GM21360 (cell line): Measurements from ENCODE around the gene ARID1A.
"Not testable (repeated sequence)": the region's sequence is repeated elsewhere in the genome, so short reads cannot be mapped to it uniquely, and the experiment has no call there.

Experiments used
- ATAC-seq: cut with Tn5 transposase; IDR thresholded peaks from one replicate; pipeline ENCODE4 v1.9.1; 2021; ENCODE audit warnings: mild to moderate bottlenecking, moderate library complexity; ENCODE audit not compliant: unreplicated experiment

ARID1A gene

GRCh38 chr1:26697978-26698849, 2.4 kb downstream of the ARID1A start:
- ATAC-seq, result no peak

- no peak for ATAC-seq
Measured at GRCh38 chr1:26700711-26701110, 4.9 kb downstream of the ARID1A start.

DNA sequence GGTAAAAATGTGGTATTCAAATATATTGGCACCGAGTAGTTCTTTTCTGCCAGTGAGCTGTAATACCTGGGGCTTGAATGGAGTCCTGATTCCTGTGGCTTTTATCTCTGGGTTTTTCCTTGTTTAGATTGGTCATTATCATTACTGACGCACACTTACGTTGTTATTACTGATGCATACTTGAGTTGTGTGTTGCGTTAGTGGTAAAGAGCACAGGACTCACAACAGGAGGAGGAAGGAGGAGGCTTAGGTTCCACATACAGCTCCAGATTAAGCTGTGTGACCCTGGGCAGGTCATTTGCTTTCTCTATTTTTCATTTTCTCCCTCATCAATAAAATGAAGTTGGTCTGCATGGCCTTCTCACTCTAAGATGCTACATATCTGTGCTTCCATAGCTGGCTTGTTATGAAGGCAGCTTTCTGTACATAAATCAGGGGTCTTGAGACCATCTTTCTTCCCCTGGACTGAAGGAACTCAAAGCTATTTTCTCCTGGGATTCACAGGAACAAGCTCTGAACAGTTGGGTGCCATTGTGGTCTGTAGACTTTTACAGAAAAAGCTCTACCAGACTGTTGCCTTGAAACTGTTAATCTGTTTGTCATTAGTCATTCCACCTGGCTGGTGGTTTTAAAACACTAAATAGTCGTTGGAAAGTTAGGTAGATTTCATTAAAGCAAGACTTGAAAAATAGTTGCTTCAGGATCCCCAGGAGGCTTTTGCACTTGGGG, 5.6 kb downstream of the ARID1A start:
- no peak for ATAC-seq

- no peak for ATAC-seq
Measured at GRCh38 chr1:26701995-26702679, 6.3 kb downstream of the ARID1A start.

GRCh38 chr1:26702680-26703038, 6.8 kb downstream of the ARID1A start:
- ATAC-seq, result no peak

GRCh38 chr1:26703478-26703877, 7.7 kb downstream of the ARID1A start:
- ATAC-seq, result no peak

GRCh38 chr1:26704629-26705028, 8.8 kb downstream of the ARID1A start:
- no peak for ATAC-seq

GRCh38 chr1:26705227-26705626, 9.4 kb downstream of the ARID1A start:
- not testable (repeated sequence) for ATAC-seq

DNA sequence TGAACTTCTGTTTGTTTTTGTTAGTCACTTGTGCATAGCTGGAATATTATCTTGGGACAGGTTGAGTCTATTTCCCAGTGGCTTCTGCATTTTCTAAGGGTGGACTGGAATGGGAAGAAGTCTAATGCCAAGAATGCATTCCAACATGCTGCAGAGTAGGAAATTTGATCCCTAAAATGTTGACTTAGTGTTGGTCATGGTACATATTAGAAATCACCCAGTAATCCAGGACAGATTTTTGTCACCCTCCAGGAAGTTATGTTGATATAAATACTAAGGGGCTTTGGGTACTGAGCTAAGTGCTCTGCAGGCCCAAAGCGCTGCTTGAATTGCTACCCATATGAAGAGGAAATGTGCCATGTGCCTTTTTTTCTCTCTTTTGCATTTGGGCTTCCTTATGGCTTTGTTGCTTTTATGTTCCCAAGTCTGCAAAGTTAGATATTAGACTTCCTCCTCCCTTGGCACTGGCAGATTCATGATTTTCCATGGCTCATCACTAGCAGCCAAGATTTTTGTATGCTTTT, 10.0 kb downstream of the ARID1A start:
- ATAC-seq, result no peak

- ATAC-seq, result no peak
Measured at GRCh38 chr1:26706315-26706714, 10.5 kb downstream of the ARID1A start.

GRCh38 chr1:26710811-26711210, 15.0 kb downstream of the ARID1A start:
- ATAC-seq, result no peak

DNA sequence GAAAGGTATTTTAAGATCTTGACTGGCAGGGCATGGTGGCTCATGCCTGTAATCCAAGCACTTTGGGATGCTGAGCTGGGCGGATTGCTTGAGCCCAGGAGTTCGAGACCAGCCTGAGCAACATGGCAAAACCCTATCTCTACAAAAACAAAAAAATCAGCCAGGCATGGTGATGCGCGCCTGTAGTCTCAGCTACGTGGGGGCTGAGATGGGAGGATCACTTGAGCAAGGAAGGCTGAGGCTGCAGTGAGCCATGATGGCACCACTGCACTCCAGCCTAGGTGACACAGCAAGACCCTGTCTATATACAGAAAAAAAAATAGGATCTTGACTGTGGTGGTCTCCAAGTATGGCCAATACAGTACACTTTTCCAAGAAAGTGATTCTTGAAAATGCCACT, 16.0 kb downstream of the ARID1A start:
- no peak for ATAC-seq

DNA sequence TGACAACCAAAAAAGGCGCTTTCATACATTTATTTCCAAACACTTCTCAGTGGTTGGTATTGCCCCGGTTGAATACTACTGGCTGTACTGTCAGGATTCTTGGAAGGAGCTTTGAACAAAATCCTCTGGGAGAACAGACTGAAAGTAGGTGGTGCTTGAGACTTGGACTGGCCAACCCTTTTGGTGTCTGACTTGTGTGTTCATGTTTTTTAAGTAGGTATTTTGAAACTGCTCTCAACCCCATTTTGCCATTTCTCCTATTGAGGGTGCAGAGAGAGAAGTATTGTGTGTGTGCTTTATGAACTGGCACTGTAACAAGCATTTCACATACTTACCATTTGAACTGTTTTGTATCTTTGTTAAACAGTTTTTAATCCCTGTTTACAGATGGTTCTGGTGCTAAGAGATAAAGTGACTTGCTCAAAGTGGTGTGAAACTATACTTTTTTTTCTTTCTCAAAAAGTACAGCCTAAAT, 21.2 kb downstream of the ARID1A start:
- ATAC-seq, result no peak

DNA sequence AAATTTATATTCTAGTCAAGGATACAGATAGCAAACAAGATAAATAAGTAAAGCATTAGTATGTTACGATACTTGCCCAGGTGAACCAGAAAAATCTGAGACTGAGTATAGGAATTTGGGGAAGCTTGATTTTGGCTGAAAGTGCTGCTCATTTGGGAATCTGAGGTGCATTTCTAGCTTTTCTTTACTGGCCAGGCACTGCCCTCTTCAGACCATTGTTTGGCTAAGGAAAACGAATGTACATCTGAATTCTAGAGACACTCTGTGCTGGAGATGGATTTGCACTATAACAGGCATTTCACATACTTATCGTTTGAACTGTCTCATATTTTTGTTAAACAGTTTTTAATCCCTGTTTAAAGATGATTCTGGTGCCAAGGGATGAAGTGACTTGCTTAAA, 23.4 kb downstream of the ARID1A start:
- no peak for ATAC-seq

GRCh38 chr1:26721669-26722355, 26.0 kb downstream of the ARID1A start:
- no peak for ATAC-seq

DNA sequence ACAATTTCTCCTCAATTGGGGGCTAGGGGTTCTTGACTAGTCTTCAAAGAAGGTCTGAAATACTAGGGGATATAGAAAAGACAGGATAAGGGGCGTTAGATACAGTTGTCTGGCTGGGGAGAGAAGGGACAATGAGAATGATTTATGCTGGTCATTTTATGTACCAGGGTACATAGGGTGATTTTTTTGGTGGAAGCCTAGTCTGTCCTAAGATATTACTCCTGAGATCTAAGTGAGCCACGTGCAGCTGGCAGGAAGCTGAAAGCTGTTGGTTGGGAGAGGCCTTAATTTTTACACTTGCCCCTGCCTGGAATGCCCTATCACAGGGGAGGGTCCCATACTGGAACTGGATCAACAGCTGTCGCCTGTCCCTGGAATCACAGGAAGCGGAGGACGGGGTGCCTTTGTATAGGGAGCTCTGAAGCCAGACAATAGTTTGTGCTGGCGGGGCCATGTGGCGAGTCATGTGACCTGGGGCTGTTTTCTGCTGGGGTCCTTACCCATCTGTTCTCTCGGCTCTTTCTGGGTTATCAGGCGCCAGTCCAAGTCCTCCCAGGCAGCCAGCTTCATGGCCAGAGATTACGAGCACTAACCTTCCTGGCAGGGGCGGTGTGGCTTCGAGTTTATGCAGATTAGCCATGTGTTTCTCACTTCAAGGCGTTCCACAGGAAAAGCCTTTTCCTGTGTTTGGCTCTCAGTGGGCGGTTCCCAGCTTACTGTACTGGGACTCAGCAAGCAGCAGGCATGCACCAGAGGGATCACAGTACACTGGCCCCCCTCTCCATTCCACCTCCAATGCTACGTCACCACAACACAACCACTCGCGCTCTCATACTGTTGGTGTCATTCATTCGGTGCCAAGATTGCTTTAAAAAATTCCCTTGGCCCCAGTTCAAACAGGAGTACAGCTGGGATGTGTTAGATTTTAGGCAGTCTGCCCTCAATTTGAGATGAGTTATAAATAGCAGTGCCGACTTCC, 27.5 kb downstream of the ARID1A start:
- no peak for ATAC-seq

DNA sequence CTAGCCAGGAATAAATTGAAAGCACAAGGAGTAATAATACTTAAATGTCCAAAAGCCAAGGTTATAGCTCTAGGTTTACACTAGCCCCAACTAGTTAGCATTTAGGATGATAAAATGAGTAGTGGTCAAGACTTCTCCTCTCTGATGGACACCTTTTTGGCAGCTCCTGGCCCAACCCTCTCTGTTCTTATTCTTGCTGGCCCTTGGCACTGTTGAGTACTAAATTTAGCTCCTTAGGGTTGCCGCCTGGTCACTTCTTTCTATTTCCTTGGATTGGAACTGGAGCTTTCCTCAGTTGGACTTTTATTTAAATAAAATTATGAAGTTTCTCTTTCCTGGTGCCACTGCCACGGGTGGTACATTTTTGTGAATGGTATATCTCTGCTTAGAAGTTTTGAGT, 28.3 kb downstream of the ARID1A start:
- no peak for ATAC-seq

GRCh38 chr1:26724926-26725325, 29.1 kb downstream of the ARID1A start:
- ATAC-seq, result no peak

DNA sequence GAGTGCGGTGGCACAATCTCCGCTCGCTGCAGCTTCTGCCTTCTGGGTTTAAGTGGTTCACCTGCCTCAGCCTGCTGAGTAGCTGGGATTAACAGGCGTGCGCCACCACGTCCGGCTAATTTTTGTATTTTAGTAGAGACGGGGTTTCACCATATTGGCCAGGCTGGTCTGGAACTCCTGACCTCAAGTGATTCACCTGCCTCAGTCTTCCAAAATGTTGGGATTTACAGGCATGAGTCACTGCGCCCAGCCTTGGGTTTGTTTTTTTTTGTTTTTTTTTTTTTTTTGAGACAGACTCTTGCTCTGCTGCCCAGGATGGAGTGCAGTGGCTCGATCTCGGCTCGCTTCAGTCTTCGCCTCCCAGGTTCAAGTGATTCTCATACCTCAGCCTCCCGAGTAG, 30.1 kb downstream of the ARID1A start:
- not testable (repeated sequence) for ATAC-seq

- ATAC-seq, result no peak
Measured at GRCh38 chr1:26726784-26727183, 31.0 kb downstream of the ARID1A start.
